GM21526 (cell line): ENCODE measurements around the gene RASGEF1C.
"Not testable (repeated sequence)": the region's sequence is repeated elsewhere in the genome, so short reads cannot be mapped to it uniquely, and the experiment has no call there.

Experiments used
- ATAC-seq: cut with Tn5 transposase; IDR thresholded peaks from one replicate; pipeline ENCODE4 v1.9.1; 2021; ENCODE audit warnings: moderate library complexity; ENCODE audit not compliant: unreplicated experiment, low FRiP score

The RASGEF1C gene

GRCh38 chr5:180124662-180125061 lies 84.3 kb downstream of the RASGEF1C start:
- not testable (repeated sequence) for ATAC-seq

DNA sequence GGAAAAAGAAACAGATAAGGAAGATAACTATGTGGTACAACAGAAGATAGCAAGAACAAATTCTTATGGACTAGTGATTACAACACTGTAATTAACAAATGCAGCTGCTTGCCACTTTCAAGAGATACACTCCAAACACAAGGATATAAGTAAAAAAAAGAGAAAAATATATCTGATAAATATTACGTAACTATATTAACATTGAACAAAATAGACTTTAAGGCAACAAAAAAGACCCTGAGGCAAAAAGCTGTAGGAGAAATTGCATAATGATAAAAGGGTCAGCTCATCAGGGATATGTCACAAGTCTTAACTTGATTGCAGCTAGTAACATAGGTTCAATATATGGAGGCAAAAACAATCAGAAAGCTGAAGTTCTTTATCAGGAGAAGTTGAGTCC lies 86.1 kb downstream of the RASGEF1C start:
- ATAC-seq = no peak

DNA sequence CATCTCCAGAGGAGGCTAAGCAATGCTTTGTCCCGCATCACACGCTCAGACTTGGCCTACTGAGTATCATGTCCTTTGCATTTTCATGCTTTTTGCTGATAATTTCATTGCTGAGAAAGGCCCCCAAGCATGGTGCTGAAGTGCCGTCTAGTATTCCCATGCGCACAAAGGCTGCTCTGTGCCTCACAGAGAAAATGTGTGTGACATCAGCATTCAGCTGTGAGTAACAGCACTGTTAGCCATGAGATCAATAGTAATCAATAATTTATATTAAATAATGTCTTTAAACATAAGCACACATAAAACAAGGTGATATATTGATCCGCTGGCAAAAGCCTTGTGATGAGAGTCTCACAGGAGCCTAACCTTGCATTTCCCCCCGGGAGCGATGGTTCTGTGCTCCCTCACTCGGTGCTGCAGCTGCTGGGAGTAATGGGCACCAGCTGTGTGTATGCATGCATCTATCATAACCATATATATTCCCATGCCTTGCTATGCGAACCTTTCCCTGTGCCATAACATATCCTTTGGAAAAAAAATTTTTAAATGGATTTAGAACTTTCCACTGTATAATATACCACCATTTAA lies 87.1 kb downstream of the RASGEF1C start:
- ATAC-seq = no peak

GRCh38 chr5:180120237-180121101 lies 88.5 kb downstream of the RASGEF1C start:
- no peak for ATAC-seq

DNA sequence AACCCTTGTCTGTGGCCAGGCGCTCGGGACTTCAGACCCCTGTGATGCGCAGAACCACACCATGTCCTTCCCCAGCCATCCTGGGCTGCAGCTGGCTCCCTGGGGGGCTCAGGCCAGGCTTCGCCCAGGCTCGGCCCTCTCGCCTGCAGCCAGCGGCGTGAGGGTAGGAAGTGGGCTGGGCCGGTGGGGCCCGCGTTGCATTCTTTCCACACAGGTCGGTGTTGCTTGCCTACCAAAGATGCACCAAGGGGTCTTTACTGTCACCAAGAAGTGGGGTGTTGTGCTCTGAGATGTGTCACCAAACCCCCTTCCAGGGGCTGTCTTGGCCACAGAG lies 89.1 kb downstream of the RASGEF1C start:
- ATAC-seq = no peak

- no peak for ATAC-seq
These were observed 89.7 kb downstream of the RASGEF1C start for GRCh38 chr5:180119031-180119902.

GRCh38 chr5:180118391-180118791 lies 90.6 kb downstream of the RASGEF1C start:
- ATAC-seq = no peak

GRCh38 chr5:180117000-180117725 lies 91.8 kb downstream of the RASGEF1C start:
- no peak for ATAC-seq

GRCh38 chr5:180116077-180116999 lies 92.7 kb downstream of the RASGEF1C start:
- ATAC-seq = no peak

DNA sequence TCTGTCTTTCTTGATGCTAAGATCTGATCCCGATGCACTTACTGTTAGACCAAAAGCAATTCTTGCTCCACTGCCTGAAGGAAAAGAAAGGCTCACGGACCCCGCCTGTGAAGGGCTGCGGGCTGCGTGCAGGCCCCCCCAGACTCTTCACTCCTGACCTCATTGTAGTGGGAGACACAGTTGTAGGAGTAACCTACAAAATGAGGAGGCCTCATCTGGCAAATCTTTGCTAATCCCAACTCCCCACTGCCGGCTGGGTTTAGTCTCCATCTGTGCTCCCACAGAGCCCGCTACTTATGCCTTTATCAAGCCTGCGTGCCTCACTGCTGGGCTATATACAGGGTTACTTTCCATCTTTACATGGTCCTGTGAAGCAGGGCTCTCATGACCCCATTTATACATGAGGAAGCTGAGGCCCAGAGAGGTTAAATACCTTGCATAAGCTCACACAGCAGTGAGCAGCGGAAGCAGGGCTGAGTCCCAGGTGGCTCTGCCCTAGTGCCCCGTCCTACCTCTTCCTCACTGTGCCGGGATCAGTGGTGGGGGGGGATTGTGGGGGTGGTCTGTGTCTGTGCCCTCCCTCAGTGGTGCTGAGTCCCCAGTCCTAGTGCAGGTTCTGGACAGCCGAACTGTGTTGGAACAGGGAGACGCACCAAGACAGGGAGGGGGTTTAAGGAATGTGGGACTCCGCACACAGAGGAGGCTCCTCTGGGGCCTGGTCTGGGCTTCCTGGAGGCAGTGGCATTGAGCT lies 93.5 kb downstream of the RASGEF1C start:
- ATAC-seq = no peak

DNA sequence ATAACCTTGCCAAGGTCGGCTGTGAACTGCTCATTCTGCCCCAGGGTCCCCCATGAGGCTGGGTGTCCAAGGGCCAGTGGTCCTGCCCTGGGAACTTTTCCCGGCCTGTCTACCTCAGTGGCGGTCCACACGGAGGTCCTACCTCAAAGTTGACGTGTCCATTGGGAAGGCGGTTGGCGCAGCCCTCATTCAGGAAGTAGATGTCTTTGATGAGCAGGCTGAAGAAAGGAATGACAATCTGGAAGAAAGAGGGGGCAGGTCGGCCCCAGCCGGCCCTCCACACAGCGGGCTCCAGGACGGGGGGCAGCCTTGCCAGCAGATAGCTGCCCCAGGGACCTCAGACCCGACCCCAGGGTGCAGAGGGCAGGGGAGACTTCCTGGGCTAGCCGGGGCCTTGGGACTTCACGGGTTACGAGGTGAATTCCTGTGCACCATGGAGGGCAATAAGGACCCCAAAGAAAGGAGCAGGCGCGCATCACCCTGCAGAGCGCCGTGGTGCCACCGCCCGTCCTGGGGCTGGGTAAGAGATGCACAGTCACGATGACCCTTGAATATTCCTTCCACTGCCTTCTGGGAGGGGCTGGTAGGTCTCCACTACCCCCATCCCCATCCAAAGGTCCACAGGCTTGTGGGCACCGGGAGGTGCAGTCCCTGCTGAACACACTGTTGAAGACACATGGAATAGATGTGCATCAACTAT lies 94.6 kb downstream of the RASGEF1C start:
- no peak for ATAC-seq

GRCh38 chr5:180113660-180114303 lies 95.2 kb downstream of the RASGEF1C start:
- ATAC-seq = no peak

GRCh38 chr5:180112181-180112861 lies 96.7 kb downstream of the RASGEF1C start:
- no peak for ATAC-seq

- ATAC-seq = no peak
These were observed 97.6 kb downstream of the RASGEF1C start for GRCh38 chr5:180111273-180112002.

- no peak for ATAC-seq
These were observed 99.1 kb downstream of the RASGEF1C start for GRCh38 chr5:180109920-180110319.

DNA sequence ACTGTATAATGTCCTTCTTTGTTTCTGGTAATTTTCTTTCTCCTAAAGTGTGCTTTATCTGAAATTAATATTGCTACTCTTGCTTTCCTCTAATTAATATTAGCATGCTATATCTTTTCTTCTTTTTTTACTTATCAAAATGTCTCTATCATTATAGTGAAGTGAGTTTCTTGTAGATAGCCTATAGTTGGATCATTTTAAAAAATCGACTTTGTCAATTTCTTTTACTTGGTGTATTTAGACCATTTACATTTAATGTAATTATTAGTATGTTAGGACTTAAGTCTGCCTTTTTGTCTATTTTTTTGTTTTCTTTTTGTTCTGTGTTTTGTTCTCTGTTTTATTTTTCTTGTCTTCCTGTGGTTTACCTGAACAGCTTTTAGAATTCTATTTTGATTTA lies 102.0 kb downstream of the RASGEF1C start:
- ATAC-seq = no peak
